ENCODE results near the gene PPP2R5B.

DNA sequence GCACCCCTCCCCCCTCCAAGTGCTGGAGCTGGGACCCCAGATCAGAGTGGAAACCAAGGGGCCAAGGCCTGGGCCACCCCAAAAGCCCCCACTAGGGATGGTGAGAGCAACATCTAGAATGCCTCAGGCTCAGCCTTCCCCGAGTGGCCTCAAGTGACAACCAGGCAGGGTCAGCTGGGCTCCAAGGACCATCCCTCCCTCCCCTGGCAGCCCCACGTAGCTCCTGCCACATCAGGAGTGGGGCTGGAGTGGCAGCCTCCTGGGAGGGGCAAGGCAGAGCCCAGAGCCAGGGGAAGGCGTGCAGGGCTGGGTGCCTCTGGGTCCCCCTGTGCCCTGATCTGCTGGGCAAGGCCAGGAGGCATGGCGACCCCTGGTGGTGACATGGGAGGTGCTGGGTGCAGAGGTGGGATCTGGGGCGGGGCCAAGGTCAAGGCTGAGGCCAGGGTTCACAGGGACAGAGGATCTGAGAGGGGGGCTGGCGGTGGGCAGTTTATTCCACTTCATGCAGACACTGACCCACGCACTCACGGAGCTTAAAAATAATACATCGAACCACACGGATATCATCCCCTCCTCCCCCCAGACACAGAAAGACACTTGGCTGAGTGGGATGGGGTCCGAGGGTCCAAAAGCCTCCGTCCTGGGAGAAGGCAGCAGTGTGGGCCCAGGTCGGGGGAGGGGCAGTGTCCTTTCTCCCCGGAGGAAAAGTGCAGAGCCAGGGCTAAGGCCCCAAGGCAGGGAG lies 30.2 kb upstream of the PPP2R5B start:
- TF ChIP-seq, protein P1, sequence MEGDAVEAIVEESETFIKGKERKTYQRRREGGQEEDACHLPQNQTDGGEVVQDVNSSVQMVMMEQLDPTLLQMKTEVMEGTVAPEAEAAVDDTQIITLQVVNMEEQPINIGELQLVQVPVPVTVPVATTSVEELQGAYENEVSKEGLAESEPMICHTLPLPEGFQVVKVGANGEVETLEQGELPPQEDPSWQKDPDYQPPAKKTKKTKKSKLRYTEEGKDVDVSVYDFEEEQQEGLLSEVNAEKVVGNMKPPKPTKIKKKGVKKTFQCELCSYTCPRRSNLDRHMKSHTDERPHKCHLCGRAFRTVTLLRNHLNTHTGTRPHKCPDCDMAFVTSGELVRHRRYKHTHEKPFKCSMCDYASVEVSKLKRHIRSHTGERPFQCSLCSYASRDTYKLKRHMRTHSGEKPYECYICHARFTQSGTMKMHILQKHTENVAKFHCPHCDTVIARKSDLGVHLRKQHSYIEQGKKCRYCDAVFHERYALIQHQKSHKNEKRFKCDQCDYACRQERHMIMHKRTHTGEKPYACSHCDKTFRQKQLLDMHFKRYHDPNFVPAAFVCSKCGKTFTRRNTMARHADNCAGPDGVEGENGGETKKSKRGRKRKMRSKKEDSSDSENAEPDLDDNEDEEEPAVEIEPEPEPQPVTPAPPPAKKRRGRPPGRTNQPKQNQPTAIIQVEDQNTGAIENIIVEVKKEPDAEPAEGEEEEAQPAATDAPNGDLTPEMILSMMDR (IDR thresholded peaks at IDR 0.05): peak; percentile 60 to 82 (median 71)
- TF ChIP-seq EP300 (IDR thresholded peaks at IDR 0.05): no peak

Data from ovary (tissue), 3 donors.